Gastroesophageal sphincter (tissue), 4 donors: ENCODE results near the gene DTNBP1. TPM values are rescaled to one million over a fixed set of nuclear protein-coding genes. Genes with fewer than 3 reads are reported as not detected.

Source experiments
- ATAC-seq: fragments of 150-250 bp; one replicate; pipeline ENCODE4 v1.9.1; 2016; ENCODE audit warnings: mild to moderate bottlenecking, moderate library complexity
- H3K27ac ChIP-seq, 4 donors: fragments of 200-600 bp; sonication (generic) in 3 of 4; 1 replicate in 3 of 4; 2 replicates in 1 of 4; pipeline ENCODE4 v1.5.1; 2016 to 2019
- H3K27me3 ChIP-seq: fragments of 200-600 bp; sonication (generic); one replicate; pipeline ENCODE4 v1.5.1; 2019
- H3K36me3 ChIP-seq, 2 donors: fragments of 200-600 bp; sonication (generic); one replicate each; pipeline ENCODE4 v1.5.1; 2019; ENCODE audit warnings: control low read depth in 1 of 2
- H3K4me1 ChIP-seq, 3 donors: fragments of 200-600 bp; sonication (generic); 1 replicate in 2 of 3; 2 replicates in 1 of 3; pipeline ENCODE4 v1.5.1; 2016 to 2019; ENCODE audit warnings: control low read depth in 2 of 3
- H3K4me3 ChIP-seq, 2 donors: fragments of 200-600 bp; sonication (generic); one replicate each; pipeline ENCODE4 v1.5.1; 2019; ENCODE audit warnings: mild to moderate bottlenecking in 1 of 2, moderate library complexity in 1 of 2
- H3K9me3 ChIP-seq, 3 donors: fragments of 200-600 bp; sonication (generic); one replicate each; pipeline ENCODE4 v1.5.1; 2017 to 2019; ENCODE audit warnings: control low read depth in 2 of 3
- CTCF ChIP-seq, 4 experiments: fragments of 200-600 bp in 2 of 4; fragments of 450-650 bp in 2 of 4; sonication (generic) in 1 of 4; IDR thresholded peaks; one replicate each; pipeline ENCODE4 v1.5.1; 2017 to 2019; ENCODE audit warnings: antibody characterized with exemption in 4 of 4, mild to moderate bottlenecking in 2 of 4, moderate library complexity in 2 of 4
- EP300 ChIP-seq: sonication (generic); formaldehyde crosslinking; IDR thresholded peaks from one replicate; pipeline ENCODE4 v1.6.1; 2017; ENCODE audit warnings: antibody characterized with exemption, mild to moderate bottlenecking
- POLR2A ChIP-seq, 2 donors: fragments of 450-650 bp; IDR thresholded peaks; one replicate each; pipeline ENCODE4 v1.6.1; 2017; ENCODE audit warnings: antibody characterized with exemption in 2 of 2, mild to moderate bottlenecking in 2 of 2, moderate library complexity in 1 of 2
- POLR2AphosphoS5 ChIP-seq: sonication (generic); formaldehyde crosslinking; IDR thresholded peaks from one replicate; pipeline ENCODE4 v1.6.1; 2017; ENCODE audit warnings: antibody characterized with exemption
- WGBS, 2 donors: methylation state at CpG; one replicate each; pipeline ENCODE4 v1.1.5; 2018; ENCODE audit warnings: low coverage in 1 of 2; 5-methylcytosine and 5-hydroxymethylcytosine counted together
- total RNA-seq, 4 donors: library from RNA; depleted of rRNA; stranded (reverse); fragments of >200 nt; gene quantifications; one replicate each; pipeline ENCODE4 v1.1.0, GENCODE V29; 2016

The DTNBP1 gene
- total RNA-seq, 4 donors from 2014 or later = 14.4 to 20.2 (median 16.9) TPM

DNA sequence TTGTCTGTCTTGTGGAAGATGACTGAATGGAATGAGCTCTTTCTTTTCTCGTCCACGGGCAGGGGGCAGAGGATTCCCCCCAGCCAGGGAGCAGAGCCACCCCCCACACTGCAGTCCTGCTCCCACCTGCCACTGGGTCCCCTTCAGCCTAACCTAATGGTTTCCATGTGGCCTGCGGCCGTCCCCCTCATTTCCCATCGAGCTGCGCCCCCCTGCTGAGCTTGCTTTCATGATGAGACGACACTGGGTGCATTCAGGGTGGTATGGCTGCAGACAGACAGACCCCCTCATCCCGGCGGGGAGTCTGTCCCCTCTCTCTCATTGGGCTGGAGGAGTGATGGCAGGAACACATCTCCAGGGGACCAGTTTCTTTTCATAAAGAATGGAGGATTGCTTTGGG lies 140.8 kb downstream of the DTNBP1 start:
- Histone ChIP-seq H3K4me3 (no peak overlapping the region), H3K36me3 (peaks cover 0 to 86% of the 10 kb centered on the region in 2 donors), H3K27ac (peak overlapping the region in 2 of 4 donors; percentile 21 to 38), H3K9me3 (no peaks in the 10 kb centered on the region), H3K27me3 (no peaks in the 10 kb centered on the region), H3K4me1 (peaks cover 0 to 21% (median 0%) of the 10 kb centered on the region in 3 donors)
- no peak for ATAC-seq
- TF ChIP-seq EP300 = no peak
- no peak for TF ChIP-seq POLR2A (IDR thresholded peaks at IDR 0.05)
- no peak for TF ChIP-seq CTCF (IDR thresholded peaks at IDR 0.05)
- WGBS, 2 donors = 95 to 98% methylated on average over 4 to 6 of the region's 9 CpGs

DNA sequence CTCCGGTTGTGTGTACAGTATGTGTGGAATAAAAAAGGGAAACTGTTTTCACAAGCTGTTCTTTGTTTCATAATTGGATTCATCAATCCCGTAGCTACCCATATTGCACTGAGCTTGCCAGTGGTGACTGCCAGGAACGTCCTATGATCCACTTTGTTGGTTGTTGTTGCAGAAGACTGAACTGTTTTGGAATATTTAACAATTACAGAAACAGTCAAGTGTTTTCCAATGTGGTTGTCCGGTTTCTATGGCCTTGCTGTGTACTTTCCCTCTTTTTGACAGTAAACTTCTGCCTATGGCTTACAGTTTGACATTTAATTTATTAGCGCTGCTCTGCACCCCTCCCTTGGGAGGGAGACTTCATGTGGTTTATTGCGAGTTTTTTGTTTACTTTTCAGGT lies 141.2 kb downstream of the DTNBP1 start:
- Histone ChIP-seq H3K4me3 (no peak overlapping the region), H3K27me3 (no peaks in the 10 kb centered on the region), H3K4me1 (peaks cover 0 to 21% (median 0%) of the 10 kb centered on the region in 3 donors), H3K27ac (peak overlapping the region in 2 of 4 donors; percentile 21 to 38), H3K36me3 (peaks cover 0 to 90% of the 10 kb centered on the region in 2 donors), H3K9me3 (no peaks in the 10 kb centered on the region)
- whole genome bisulfite sequencing, 2 donors = 42 to 55% methylated on average over 6 of the region's 6 CpGs
- TF ChIP-seq POLR2A (IDR thresholded peaks at IDR 0.05) = no peak
- TF ChIP-seq POLR2AphosphoS5 = peak; percentile 35
- no peak for TF ChIP-seq EP300
- no peak for TF ChIP-seq CTCF (IDR thresholded peaks at IDR 0.05)
- peak; percentile 62 for ATAC-seq

DNA sequence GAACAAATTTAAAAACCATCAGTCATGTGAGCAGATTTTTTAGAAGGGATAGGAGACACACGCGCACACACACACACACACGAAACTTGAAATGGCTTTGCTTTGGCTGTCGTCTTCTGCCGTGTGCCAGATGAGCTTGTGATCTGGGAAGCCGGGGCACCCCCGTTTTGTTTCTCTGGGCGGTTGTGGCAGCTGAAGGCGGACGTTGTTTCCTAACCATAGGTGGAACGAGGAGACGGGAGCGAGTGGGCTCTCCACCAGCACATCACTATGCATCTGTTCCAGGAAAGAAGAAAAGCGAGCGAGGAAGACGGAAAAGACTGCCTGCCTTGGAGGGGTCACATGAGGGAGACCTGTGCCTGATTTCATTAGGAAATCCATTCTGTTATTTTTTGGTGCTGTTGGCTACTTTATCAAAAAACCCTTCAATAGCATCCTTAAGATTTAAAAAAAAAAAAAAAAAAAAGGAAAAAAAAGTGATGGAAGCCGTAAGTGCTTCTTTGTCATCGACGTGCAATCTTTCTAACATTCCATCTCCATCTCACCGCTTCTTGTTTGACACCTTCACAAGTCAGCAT lies 142.1 kb downstream of the DTNBP1 start:
- no peak for ATAC-seq
- peaks cover 0 to 21% (median 0%) of the 10 kb centered on the region in 3 donors for H3K4me1 ChIP-seq
- no peaks in the 10 kb centered on the region for H3K9me3 ChIP-seq
- H3K27ac ChIP-seq = peak overlapping the region in 1 of 4 donors; percentile 35
- TF ChIP-seq POLR2A (IDR thresholded peaks at IDR 0.05) = no peak
- 93 to 97% methylated on average over 8 to 12 of the region's 20 CpGs for WGBS, 2 donors
- H3K36me3 ChIP-seq = peaks cover 0 to 88% of the 10 kb centered on the region in 2 donors
- H3K27me3 ChIP-seq = no peaks in the 10 kb centered on the region
- H3K4me3 ChIP-seq = no peak overlapping the region

- no peak for ATAC-seq
- TF ChIP-seq CTCF (IDR thresholded peaks at IDR 0.05) (no peak), EP300 (no peak), POLR2AphosphoS5 (no peak), POLR2A (IDR thresholded peaks at IDR 0.05) (no peak)
- Histone ChIP-seq H3K36me3 (peaks cover 0 to 94% of the 10 kb centered on the region in 2 donors), H3K4me3 (no peak overlapping the region), H3K9me3 (no peaks in the 10 kb centered on the region), H3K27me3 (no peaks in the 10 kb centered on the region), H3K4me1 (peaks cover 0 to 21% (median 0%) of the 10 kb centered on the region in 3 donors), H3K27ac (no peak overlapping the region)
- 85 to 93% methylated on average over 2 to 5 of the region's 6 CpGs for WGBS, 2 donors
Measured at GRCh38 chr6:15519681-15520080, 143.1 kb downstream of the DTNBP1 start.

- WGBS, 2 donors = 100% methylated on average over 1 of the region's 10 CpGs
- Histone ChIP-seq H3K4me1 (peaks cover 0 to 21% (median 0%) of the 10 kb centered on the region in 3 donors), H3K36me3 (peaks cover 0 to 94% of the 10 kb centered on the region in 2 donors), H3K4me3 (no peak overlapping the region), H3K27ac (no peak overlapping the region), H3K9me3 (no peaks in the 10 kb centered on the region), H3K27me3 (no peaks in the 10 kb centered on the region)
- TF ChIP-seq EP300 = no peak
- no peak for TF ChIP-seq POLR2A (IDR thresholded peaks at IDR 0.05)
- no peak for TF ChIP-seq POLR2AphosphoS5
- no peak for TF ChIP-seq CTCF (IDR thresholded peaks at IDR 0.05)
- no peak for ATAC-seq
Measured at GRCh38 chr6:15518878-15519277, 143.9 kb downstream of the DTNBP1 start.
